ENCODE data around the gene PTTG1IP.

Gene PTTG1IP

DNA sequence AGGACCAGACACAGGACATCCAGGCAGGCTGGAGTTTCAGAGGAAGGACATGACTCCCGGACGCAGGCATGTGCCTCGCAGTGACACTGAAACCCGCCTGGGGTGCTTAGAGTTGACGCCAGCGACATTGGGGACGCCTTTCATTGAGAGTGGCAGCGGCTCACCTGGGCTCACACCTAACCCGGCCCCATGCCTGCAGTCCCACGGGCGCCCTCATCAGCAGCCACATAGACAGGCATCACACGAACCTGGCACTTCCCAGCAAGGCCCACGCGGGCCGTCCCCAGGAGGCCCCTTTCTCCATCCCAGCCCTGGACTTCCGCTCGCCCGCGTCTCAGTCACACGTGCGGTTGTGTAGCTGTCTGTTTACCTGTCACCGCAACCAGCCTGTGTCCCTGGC lies 30.2 kb upstream of the PTTG1IP start:
- TF ChIP-seq TAF1 (IDR thresholded peaks at IDR 0.05; ENCODE audit: low read depth, low read length) = no peak
- no peak for TF ChIP-seq POLR2A (IDR thresholded peaks at IDR 0.05; ENCODE audit: low read depth, low read length)
- TF ChIP-seq POU2F2 (IDR thresholded peaks at IDR 0.05; ENCODE audit: low read depth, low read length) = no peak
- TF ChIP-seq SPI1 (IDR thresholded peaks at IDR 0.05; ENCODE audit: low read depth, low read length) = no peak
- TF ChIP-seq POLR2AphosphoS5 (IDR thresholded peaks at IDR 0.05; ENCODE audit: low read depth, low read length) = no peak
- TF ChIP-seq PAX5 (IDR thresholded peaks at IDR 0.05; ENCODE audit: insufficient read depth, low read length, severe bottlenecking) = no peak
- DNase-seq (ENCODE audit: insufficient read length, low spot score) (no peak), FAIRE-seq (no peak)

DNA sequence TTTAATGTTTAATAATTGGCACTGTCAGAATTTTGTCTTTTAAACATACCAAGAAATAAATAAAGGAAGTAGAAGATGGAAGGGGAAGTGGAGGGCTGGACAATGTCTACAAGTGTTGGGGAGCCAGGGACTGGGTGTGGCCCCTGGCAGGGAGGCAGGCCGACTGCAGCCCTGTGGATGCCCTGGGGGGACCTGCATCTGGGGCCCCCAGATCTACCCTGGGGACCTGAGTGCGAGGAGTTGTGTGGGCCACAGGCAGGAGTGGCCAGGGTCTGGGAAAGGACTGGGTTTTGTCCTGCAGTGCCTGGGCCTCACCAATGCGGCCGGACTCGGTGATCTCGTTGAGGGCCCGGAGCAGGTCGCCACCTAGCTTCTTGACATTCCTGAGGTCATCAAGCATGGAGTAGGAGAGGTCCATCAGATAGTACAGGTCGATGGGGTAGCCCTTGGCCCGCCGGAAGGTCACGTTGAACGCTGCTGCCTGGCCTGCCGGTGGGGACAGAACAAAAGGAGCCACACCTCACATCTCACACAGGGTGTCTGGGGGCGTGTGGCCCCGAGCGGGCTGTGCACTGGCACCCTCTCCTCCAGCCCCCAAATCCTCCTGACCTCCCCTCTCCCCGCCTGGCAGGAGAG lies 29.7 kb upstream of the PTTG1IP start:
- TF ChIP-seq SPI1 (IDR thresholded peaks at IDR 0.05; ENCODE audit: low read depth, low read length) = no peak
- TF ChIP-seq PAX5 (IDR thresholded peaks at IDR 0.05; ENCODE audit: insufficient read depth, low read length, severe bottlenecking) = no peak
- no peak for TF ChIP-seq POLR2A (IDR thresholded peaks at IDR 0.05; ENCODE audit: low read depth, low read length)
- no peak for TF ChIP-seq TAF1 (IDR thresholded peaks at IDR 0.05; ENCODE audit: low read depth, low read length)
- no peak for TF ChIP-seq POU2F2 (IDR thresholded peaks at IDR 0.05; ENCODE audit: low read depth, low read length)
- no peak for TF ChIP-seq POLR2AphosphoS5 (IDR thresholded peaks at IDR 0.05; ENCODE audit: low read depth, low read length)
- DNase-seq (ENCODE audit: insufficient read length, low spot score) (no peak), FAIRE-seq (no peak)

DNA sequence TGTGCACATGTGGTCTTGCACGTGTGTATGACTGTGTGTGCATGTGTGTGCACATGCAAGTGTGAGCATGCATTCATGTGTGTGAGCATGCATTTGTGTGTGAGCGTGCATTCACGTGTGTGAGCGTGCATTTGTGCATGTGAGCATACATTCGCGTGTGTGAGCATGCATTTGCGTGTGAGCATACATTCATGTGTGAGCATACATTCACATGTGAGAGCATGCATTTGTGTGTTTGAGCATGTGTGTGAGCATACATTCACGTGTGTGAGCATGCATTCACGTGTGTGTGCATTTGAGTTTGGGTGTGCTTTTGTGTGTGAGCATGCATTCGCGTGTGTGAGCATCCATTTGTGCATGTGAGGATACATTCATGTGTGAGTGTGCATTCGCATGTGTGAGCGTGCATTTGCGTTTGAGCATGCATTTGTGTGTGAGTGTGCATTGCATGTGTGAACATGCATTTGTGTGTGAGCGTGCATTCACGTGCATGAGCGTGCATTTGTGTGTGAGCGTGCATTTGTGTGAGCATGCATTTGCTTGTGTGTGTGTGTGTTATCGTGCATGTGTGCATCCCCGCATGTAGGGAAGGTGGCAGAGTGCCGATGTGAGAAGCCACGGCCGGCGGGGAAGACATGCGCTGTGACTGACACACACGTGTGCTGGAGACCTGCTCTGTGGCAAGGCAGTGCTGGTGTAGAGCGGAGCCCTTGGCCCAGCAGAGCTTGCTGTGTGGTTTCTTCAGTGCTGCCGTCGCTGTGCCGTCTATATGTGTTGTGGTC lies 29.0 kb upstream of the PTTG1IP start:
- TF ChIP-seq SPI1 (IDR thresholded peaks at IDR 0.05; ENCODE audit: low read depth, low read length) (no peak), POLR2AphosphoS5 (IDR thresholded peaks at IDR 0.05; ENCODE audit: low read depth, low read length) (no peak), TAF1 (IDR thresholded peaks at IDR 0.05; ENCODE audit: low read depth, low read length) (no peak), PAX5 (IDR thresholded peaks at IDR 0.05; ENCODE audit: insufficient read depth, low read length, severe bottlenecking) (no peak), POLR2A (IDR thresholded peaks at IDR 0.05; ENCODE audit: low read depth, low read length) (no peak), POU2F2 (IDR thresholded peaks at IDR 0.05; ENCODE audit: low read depth, low read length) (no peak; the same call in 1 of the 2 replicates)
- peak; percentile 83 for FAIRE-seq
- no peak for DNase-seq (ENCODE audit: insufficient read length, low spot score)

DNA sequence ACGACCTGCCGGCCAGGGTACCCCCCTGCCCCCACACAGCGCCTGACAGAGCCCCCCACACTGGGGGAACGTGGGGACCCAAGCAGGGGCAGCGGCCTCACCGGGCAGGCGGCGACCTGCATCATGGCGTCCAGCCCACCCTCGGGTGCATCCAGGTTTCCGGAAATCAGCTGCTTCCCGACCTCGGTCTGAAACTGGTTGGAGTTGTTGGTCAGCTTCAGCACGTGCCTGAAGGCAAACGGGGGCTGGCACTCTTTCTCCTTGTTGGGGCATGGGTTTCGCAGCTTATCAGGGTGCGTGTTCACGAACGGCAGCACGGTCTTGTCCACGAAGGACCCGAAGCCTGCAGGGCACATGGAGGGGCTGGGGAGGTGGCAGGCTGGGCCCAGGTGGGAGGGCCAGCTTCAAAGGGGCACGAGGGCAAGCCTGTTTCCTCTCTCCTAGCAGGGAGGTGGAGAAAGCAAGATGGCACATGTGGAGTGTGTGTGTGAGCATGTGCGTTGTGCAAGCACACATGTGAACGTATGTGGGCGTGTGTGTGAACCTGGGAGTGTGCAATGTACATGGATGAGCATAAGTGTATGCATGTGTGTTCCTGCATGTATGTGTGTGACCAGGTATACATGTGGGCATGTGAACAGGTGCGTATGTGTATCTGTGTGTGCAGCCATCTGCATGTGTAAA lies 28.0 kb upstream of the PTTG1IP start:
- FAIRE-seq (no peak), DNase-seq (ENCODE audit: insufficient read length, low spot score) (no peak)
- TF ChIP-seq POU2F2 (IDR thresholded peaks at IDR 0.05; ENCODE audit: low read depth, low read length) (no peak), PAX5 (IDR thresholded peaks at IDR 0.05; ENCODE audit: insufficient read depth, low read length, severe bottlenecking) (no peak), TAF1 (IDR thresholded peaks at IDR 0.05; ENCODE audit: low read depth, low read length) (no peak), POLR2AphosphoS5 (IDR thresholded peaks at IDR 0.05; ENCODE audit: low read depth, low read length) (no peak), POLR2A (IDR thresholded peaks at IDR 0.05; ENCODE audit: low read depth, low read length) (no peak), SPI1 (IDR thresholded peaks at IDR 0.05; ENCODE audit: low read depth, low read length) (no peak)

DNA sequence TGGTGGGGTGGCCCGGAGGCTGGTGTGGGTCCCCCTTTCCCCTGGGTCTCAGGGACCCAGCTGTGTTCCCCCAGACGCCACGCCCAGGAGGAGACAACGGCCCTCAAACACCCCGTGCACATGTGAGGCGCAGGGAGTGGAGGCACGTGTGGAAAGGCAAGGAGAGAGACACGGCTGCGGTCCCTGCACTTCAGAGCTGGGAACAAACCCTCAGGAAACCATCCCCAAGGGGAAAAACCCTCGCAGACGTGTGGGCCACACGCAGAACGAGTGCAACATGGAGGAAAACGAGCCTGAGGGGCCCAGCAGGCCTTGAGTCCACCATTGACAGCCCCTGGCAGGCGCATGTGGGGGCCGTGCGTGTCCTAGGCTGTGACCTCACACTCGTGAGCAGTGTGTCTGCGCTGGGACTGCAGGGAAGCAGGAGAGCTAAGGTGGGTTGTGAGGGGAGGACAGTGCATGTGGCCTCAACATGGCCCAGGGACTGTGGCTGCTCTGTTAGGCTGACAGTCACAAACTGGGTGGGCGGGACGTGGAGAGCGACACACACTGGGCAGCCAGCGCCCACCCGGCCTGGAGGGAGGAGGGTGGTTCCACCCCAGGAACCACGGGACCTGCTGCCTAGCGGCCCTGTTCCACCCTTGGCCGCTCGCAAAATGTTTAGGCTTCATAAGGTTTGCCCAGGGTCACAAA lies 27.2 kb upstream of the PTTG1IP start:
- no peak for TF ChIP-seq POLR2A (IDR thresholded peaks at IDR 0.05; ENCODE audit: low read depth, low read length)
- no peak for TF ChIP-seq SPI1 (IDR thresholded peaks at IDR 0.05; ENCODE audit: low read depth, low read length)
- no peak for TF ChIP-seq POLR2AphosphoS5 (IDR thresholded peaks at IDR 0.05; ENCODE audit: low read depth, low read length)
- TF ChIP-seq TAF1 (IDR thresholded peaks at IDR 0.05; ENCODE audit: low read depth, low read length) = no peak
- TF ChIP-seq POU2F2 (IDR thresholded peaks at IDR 0.05; ENCODE audit: low read depth, low read length) = no peak
- TF ChIP-seq PAX5 (IDR thresholded peaks at IDR 0.05; ENCODE audit: insufficient read depth, low read length, severe bottlenecking) = no peak
- FAIRE-seq = no peak
- no peak for DNase-seq (ENCODE audit: insufficient read length, low spot score)

DNA sequence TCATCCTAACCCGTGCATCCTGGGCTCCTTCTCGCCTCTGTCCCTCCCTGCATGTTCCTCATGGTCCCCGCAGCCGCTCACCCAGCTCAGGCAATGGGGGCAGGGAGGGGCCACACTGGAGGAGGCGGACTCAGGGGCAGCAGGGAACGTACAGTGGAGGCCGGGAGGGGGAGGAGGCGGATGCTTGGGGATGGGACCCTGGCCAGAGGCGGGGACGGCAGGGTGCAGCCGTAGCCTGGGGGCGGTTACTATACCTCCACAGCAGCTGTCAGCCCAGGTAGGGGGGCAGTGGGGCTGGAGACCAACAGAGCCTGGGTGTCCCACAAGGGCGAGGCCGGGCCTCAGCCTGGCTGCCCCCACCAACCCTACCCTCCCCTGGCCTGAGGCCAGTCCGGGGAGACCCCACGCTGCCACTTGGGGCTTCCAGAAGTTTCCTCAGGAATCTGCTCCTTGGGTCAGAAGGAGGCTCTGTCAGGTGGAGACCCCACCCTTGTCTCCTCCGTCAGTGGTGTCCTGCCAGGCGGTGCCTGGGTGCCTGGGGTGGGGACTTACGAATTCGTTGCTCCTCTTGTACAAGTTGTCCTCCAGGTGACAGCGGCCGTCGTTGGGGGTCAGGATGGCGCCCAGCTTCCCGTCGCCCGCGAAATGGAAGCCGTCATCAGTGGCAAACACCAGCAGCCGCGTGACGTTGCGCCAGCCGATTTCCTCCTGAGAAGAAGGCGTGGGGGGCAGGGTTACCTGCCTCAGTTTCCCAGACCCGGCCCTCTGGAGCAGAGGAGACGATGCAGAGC lies 26.5 kb upstream of the PTTG1IP start:
- DNase-seq (ENCODE audit: insufficient read length, low spot score) (no peak), FAIRE-seq (no peak)
- no peak for TF ChIP-seq SPI1 (IDR thresholded peaks at IDR 0.05; ENCODE audit: low read depth, low read length)
- no peak for TF ChIP-seq PAX5 (IDR thresholded peaks at IDR 0.05; ENCODE audit: insufficient read depth, low read length, severe bottlenecking)
- TF ChIP-seq POLR2AphosphoS5 (IDR thresholded peaks at IDR 0.05; ENCODE audit: low read depth, low read length) = no peak
- no peak for TF ChIP-seq POU2F2 (IDR thresholded peaks at IDR 0.05; ENCODE audit: low read depth, low read length)
- TF ChIP-seq POLR2A (IDR thresholded peaks at IDR 0.05; ENCODE audit: low read depth, low read length) = no peak
- no peak for TF ChIP-seq TAF1 (IDR thresholded peaks at IDR 0.05; ENCODE audit: low read depth, low read length)

DNA sequence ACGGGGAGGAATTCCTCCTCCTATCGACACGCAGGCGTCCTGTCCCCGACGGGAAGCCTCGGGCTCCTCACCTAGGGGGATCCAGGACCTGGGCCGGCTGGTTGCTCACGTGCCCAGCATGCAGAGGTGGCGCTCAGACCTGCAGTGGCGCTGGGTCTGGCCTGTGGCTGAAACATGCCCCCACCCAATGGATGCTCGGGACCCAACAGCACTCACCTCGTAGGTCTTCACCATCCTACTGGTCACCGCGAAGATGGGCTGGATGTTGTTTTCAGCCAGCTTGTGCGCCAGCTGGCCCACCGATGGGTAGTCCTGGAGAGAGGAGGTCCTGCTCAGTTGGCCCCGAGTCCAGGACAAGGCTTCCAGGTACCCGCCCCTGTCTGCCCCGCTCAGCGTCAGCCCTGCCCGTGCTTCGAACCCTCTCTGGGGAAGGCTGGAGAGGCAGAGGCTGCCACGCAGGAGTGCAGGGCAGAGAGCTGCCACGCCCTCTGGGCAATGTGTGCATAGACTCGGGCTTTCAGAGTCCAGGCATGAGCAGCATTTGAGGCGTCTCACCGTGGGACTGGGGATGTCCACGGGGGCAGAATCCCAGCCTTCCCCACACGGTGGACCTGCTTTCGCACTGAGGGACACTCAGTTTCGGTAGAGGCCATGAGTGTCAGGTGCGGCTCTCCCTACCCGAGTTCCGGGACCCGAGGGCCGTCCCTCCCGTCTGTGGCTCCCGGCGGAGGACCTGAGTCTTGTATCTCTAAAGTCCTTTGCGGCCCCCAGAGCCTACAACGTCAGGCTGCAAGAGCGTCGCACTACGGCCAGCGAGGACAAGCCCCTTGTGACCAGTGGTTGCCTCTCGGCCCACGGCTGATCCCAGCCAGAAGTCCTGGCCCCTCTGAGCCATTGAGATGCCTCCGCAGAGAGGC lies 25.6 kb upstream of the PTTG1IP start:
- DNase-seq (ENCODE audit: insufficient read length, low spot score) = no peak
- FAIRE-seq = no peak
- TF ChIP-seq POLR2AphosphoS5 (IDR thresholded peaks at IDR 0.05; ENCODE audit: low read depth, low read length) (no peak), SPI1 (IDR thresholded peaks at IDR 0.05; ENCODE audit: low read depth, low read length) (no peak), PAX5 (IDR thresholded peaks at IDR 0.05; ENCODE audit: insufficient read depth, low read length, severe bottlenecking) (no peak), TAF1 (IDR thresholded peaks at IDR 0.05; ENCODE audit: low read depth, low read length) (no peak), POLR2A (IDR thresholded peaks at IDR 0.05; ENCODE audit: low read depth, low read length) (no peak)

Data from GM12891 (cell line).